ENCODE data around the gene SYT11. TPM values are rescaled to one million over a fixed set of nuclear protein-coding genes. Genes with fewer than 3 reads are reported as not detected.

Gene SYT11
- total and polyA plus RNA-seq, 9 of the 15 experiments (the other 6 are each of a cell fraction or from before 2014, with no cell fraction given) = 0.05 to 0.18 (median 0.11) TPM

DNA sequence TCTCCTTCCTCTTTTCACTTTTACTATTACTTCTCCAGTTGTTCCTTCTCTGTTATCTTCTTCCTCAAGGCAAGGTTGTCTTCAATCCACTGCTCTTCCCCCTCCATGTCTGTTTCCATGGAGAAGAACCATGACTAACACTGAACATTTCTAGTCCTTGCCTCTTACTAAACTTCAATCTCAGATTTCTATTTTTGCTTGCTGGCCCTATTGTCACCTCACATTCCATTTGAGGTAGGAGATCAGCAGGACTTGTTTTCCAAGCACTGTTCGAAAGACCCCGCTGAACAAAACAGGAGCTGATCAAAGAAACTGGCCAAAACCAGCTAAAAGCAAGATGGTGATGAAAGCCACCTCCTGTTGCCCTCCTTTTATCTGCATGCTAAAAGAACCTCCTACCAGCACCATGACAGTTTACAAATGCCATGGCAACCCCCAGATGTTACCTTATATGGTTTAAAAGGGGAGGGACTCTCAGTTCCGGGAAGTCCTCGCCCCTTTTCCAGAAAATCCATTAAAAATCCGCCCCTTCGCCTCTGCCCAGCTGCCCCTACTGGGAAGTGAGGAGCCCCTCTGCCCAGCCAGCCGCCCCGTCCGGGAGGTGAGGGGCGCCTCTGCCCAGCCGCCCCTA, 25.0 kb upstream of the SYT11 start (continued):
- TF ChIP-seq, protein P1, sequence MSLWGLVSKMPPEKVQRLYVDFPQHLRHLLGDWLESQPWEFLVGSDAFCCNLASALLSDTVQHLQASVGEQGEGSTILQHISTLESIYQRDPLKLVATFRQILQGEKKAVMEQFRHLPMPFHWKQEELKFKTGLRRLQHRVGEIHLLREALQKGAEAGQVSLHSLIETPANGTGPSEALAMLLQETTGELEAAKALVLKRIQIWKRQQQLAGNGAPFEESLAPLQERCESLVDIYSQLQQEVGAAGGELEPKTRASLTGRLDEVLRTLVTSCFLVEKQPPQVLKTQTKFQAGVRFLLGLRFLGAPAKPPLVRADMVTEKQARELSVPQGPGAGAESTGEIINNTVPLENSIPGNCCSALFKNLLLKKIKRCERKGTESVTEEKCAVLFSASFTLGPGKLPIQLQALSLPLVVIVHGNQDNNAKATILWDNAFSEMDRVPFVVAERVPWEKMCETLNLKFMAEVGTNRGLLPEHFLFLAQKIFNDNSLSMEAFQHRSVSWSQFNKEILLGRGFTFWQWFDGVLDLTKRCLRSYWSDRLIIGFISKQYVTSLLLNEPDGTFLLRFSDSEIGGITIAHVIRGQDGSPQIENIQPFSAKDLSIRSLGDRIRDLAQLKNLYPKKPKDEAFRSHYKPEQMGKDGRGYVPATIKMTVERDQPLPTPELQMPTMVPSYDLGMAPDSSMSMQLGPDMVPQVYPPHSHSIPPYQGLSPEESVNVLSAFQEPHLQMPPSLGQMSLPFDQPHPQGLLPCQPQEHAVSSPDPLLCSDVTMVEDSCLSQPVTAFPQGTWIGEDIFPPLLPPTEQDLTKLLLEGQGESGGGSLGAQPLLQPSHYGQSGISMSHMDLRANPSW (CRISPR knock-in tag; IDR thresholded peaks at IDR 0.05) = no peak
- TF ChIP-seq JUND (IDR thresholded peaks at IDR 0.05; ENCODE audit: borderline replicate concordance, low read depth, low read length) (0 out of 2 replicates have a peak, but pooled peaks have one; percentile 45), JUND (tag; IDR thresholded peaks at IDR 0.05; ENCODE audit: borderline replicate concordance, low read depth, low read length) (peak; percentile 18; the same call in 1 of the 3 replicates), POLR2A (conservative IDR thresholded peaks at IDR 0.05) (peak; percentile 81), ZNF717 (CRISPR knock-in tag; IDR thresholded peaks at IDR 0.05) (no peak), STAT5B (CRISPR knock-in tag; IDR thresholded peaks at IDR 0.05) (no peak), FOS (IDR thresholded peaks at IDR 0.05; ENCODE audit: extremely low read depth, insufficient read length) (no peak), TCFL5 (CRISPR knock-in tag; conservative IDR thresholded peaks at IDR 0.05) (no peak), PCBP1 (IDR thresholded peaks at IDR 0.05; ENCODE audit: low read depth, low read length, poor library complexity, severe bottlenecking) (no peak), CC2D1A (IDR thresholded peaks at IDR 0.05) (no peak), MEIS2 (IDR thresholded peaks at IDR 0.05; ENCODE audit: partially characterized antibody) (peak; percentile 78), JUNB (CRISPR knock-in tag; conservative IDR thresholded peaks at IDR 0.05) (no peak), CCAR2 (IDR thresholded peaks at IDR 0.05; ENCODE audit: low read depth, low read length) (no peak), SMARCB1 (IDR thresholded peaks at IDR 0.05; ENCODE audit: insufficient read length, low read depth) (no peak), FOXJ2 (tag; IDR thresholded peaks at IDR 0.05) (peak; percentile 87), ZFP36 (IDR thresholded peaks at IDR 0.05; ENCODE audit: low read depth, low read length, partially characterized antibody) (peak; percentile 72), NONO (IDR thresholded peaks at IDR 0.05; ENCODE audit: low read depth in 2 of 2, low read length in 1 of 2) (peak in 1 of 2 experiments; percentile 51; a peak in 1 of 4 replicates)
- TF ChIP-seq, protein P2, sequence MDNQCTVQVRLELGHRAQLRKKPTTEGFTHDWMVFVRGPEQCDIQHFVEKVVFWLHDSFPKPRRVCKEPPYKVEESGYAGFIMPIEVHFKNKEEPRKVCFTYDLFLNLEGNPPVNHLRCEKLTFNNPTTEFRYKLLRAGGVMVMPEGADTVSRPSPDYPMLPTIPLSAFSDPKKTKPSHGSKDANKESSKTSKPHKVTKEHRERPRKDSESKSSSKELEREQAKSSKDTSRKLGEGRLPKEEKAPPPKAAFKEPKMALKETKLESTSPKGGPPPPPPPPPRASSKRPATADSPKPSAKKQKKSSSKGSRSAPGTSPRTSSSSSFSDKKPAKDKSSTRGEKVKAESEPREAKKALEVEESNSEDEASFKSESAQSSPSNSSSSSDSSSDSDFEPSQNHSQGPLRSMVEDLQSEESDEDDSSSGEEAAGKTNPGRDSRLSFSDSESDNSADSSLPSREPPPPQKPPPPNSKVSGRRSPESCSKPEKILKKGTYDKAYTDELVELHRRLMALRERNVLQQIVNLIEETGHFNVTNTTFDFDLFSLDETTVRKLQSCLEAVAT (IDR thresholded peaks at IDR 0.05) = peak in 1 of 2 experiments; percentile 97; a peak in 2 of 4 replicates
- TF ChIP-seq, protein P3, sequence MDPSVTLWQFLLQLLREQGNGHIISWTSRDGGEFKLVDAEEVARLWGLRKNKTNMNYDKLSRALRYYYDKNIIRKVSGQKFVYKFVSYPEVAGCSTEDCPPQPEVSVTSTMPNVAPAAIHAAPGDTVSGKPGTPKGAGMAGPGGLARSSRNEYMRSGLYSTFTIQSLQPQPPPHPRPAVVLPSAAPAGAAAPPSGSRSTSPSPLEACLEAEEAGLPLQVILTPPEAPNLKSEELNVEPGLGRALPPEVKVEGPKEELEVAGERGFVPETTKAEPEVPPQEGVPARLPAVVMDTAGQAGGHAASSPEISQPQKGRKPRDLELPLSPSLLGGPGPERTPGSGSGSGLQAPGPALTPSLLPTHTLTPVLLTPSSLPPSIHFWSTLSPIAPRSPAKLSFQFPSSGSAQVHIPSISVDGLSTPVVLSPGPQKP (CRISPR knock-in tag; IDR thresholded peaks at IDR 0.05) = no peak
